K562 (cell line): Measurements from ENCODE around the gene VILL.

ENCODE experiments used
- CBFB ChIP-seq: sonication (generic); formaldehyde crosslinking; IDR thresholded peaks from 2 replicates; pipeline ENCODE4 v1.4.0; 2020; ENCODE audit warnings: mild to moderate bottlenecking, missing genetic modification reagents
- HNRNPUL1 ChIP-seq: fragments of 200-400 bp; formaldehyde crosslinking; IDR thresholded peaks from 2 replicates; pipeline ENCODE4 v1.6.1; 2017; ENCODE audit warnings: low read length
- POLR2A ChIP-seq: fragments of 450-650 bp; conservative IDR thresholded peaks from 2 replicates; pipeline ENCODE4 v1.6.1; 2016
- TARDBP ChIP-seq: fragments of 450-650 bp; IDR thresholded peaks from 2 replicates; pipeline ENCODE4 v1.6.1; 2016
- ZNF140 ChIP-seq: fragments of 250-450 bp; sonication (Bioruptor Pico); IDR thresholded peaks from 2 replicates; pipeline ENCODE4 v1.8.0; 2021; ENCODE audit warnings: moderate library complexity, mild to moderate bottlenecking, inconsistent platforms
- ZNF41 ChIP-seq: fragments of 250-450 bp; sonication (Bioruptor Pico); conservative IDR thresholded peaks from 2 replicates; pipeline ENCODE4 v1.4.0; 2020; ENCODE audit warnings: mild to moderate bottlenecking
- ZSCAN29 ChIP-seq: fragments of 450-650 bp; IDR thresholded peaks from 2 replicates; pipeline ENCODE4 v1.6.1; 2017
- TF ChIP-seq, protein P1 (sequence below): fragments of 250-450 bp; sonication (Bioruptor Pico); IDR thresholded peaks from 2 replicates; pipeline ENCODE4 v1.5.0; 2020; ENCODE audit warnings: mild to moderate bottlenecking, borderline replicate concordance
- TF ChIP-seq, protein P2 (sequence below), 3 experiments: IDR thresholded peaks in 2 of 3; conservative IDR thresholded peaks in 1 of 3; 2 replicates each; pipeline ENCODE4 v1.5.1; 2011 to 2012; ENCODE audit warnings: low read length in 3 of 3, mild to moderate bottlenecking in 3 of 3, control low read depth in 2 of 3, improper control_type of control experiment in 1 of 3, inconsistent platforms in 1 of 3, low read depth in 1 of 3, mixed read lengths in 1 of 3, moderate library complexity in 1 of 3; ENCODE audit not compliant: insufficient read depth in 2 of 3

DNA sequence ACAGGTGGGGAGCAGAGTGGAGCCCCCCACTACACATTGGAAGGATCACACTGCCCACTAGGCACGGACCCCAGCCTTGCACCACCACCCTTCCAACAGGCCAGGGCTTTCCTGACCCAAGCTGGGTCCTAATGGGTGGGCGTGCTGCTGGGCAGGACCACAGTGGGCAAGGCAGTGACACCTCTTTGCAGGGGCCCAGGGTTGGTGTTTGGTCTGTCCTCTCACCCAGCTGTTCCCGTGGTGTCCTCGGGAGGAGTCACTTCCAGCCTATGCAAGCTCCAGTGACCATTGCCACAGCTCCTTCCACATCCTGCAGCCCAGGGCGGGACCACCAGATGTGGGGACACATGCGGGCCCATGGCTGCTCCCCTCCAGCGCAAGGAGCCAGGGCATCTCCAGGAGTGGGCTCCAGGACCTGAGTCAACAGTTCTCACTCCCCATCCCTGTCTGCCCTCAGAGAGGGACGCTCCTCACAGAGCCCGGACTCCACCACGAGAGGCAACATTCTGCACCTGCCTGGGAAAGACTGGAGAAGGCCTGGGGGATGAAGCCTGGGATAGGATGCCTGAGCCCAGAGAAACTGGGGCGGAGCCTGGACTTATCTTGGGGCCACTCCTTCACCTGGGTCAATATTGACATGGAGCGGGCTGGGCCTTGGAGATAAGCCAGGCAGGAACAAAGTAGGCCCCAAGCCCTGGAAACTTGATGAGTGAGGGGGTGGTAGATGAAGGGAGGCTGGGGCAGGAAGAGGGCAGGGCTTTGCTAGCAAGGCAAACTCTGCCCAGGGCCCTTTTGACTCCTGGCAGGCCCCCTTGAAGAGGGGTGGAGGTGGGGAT is 3.9 kb upstream of the VILL start:
- TF ChIP-seq ZNF41 (0 out of 2 replicates have a peak, but pooled peaks have one; percentile 37), HNRNPUL1 (peak; percentile 27; the same call in 1 of the 2 replicates), TARDBP (peak; percentile 98), ZSCAN29 (no peak), POLR2A (no peak), ZNF140 (no peak), CBFB (CRISPR knock-in tag) (peak; percentile 47; the same call in 1 of the 2 replicates)
- TF ChIP-seq, protein P1, sequence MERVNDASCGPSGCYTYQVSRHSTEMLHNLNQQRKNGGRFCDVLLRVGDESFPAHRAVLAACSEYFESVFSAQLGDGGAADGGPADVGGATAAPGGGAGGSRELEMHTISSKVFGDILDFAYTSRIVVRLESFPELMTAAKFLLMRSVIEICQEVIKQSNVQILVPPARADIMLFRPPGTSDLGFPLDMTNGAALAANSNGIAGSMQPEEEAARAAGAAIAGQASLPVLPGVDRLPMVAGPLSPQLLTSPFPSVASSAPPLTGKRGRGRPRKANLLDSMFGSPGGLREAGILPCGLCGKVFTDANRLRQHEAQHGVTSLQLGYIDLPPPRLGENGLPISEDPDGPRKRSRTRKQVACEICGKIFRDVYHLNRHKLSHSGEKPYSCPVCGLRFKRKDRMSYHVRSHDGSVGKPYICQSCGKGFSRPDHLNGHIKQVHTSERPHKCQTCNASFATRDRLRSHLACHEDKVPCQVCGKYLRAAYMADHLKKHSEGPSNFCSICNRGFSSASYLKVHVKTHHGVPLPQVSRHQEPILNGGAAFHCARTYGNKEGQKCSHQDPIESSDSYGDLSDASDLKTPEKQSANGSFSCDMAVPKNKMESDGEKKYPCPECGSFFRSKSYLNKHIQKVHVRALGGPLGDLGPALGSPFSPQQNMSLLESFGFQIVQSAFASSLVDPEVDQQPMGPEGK: no peak
- TF ChIP-seq, protein P2, sequence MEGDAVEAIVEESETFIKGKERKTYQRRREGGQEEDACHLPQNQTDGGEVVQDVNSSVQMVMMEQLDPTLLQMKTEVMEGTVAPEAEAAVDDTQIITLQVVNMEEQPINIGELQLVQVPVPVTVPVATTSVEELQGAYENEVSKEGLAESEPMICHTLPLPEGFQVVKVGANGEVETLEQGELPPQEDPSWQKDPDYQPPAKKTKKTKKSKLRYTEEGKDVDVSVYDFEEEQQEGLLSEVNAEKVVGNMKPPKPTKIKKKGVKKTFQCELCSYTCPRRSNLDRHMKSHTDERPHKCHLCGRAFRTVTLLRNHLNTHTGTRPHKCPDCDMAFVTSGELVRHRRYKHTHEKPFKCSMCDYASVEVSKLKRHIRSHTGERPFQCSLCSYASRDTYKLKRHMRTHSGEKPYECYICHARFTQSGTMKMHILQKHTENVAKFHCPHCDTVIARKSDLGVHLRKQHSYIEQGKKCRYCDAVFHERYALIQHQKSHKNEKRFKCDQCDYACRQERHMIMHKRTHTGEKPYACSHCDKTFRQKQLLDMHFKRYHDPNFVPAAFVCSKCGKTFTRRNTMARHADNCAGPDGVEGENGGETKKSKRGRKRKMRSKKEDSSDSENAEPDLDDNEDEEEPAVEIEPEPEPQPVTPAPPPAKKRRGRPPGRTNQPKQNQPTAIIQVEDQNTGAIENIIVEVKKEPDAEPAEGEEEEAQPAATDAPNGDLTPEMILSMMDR (IDR thresholded peaks at IDR 0.05 in 2 of 3, conservative IDR thresholded peaks at IDR 0.05 in 1 of 3; ENCODE audit: insufficient read depth in 2 of 3, low read depth in 1 of 3, low read length in 3 of 3): 0 out of 6 replicates have a peak, but pooled peaks of 1 of the 3 experiments have one; percentile 19
